Activated CD8-positive, alpha-beta memory T cell treated with anti-CD3 and anti-CD28 coated beads, Interleukin-2, amount 50 U/mL, for 24 hours (primary cell): Measurements from ENCODE around the gene RFNG.

Experiments used
- DNase-seq: peaks from one replicate; pipeline ENCODE4 v3.0.0-alpha.2; 2020; ENCODE audit errors: extremely low read depth

RFNG gene

DNA sequence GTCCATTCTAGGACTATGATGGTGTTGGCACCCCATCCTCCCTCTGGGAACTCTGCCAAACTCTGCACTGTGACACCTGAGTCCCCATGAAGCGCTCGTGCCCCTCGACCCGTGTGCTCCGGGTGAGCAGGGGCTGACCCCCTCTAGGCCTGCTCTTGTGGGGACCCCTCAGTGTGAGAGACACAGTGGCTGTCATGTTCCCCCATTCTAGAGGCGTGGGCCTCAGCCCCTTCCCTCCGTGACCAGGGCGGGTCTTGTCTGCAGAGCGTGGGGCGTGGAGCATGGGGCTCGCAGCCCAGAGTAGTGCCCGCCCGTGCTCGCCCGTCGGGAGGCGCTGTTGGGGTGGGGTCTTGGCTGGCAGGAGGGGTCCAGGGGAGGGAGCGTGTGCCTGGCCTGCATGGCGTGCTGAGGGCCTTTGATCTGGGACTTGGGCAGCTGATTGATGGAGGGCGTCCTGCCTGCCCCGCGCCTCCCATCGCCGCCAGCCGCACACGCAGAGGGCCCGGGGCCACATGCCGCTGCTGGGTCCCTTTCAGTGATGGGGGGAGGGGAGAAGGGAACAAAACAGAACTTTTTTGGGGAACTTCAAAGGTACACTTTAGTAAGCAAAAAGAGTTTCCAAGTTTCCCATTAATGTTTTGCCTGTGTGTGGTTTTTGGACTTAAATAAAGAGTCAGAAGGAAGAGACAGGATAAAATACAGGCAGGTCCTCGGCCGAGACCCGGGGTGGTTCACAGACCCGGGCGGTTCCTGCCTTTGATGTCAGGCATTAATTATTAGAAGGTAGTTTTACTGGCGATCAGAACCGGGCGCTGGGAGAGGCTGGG lies 51.4 kb downstream of the RFNG start:
- DNase-seq = no peak

DNA sequence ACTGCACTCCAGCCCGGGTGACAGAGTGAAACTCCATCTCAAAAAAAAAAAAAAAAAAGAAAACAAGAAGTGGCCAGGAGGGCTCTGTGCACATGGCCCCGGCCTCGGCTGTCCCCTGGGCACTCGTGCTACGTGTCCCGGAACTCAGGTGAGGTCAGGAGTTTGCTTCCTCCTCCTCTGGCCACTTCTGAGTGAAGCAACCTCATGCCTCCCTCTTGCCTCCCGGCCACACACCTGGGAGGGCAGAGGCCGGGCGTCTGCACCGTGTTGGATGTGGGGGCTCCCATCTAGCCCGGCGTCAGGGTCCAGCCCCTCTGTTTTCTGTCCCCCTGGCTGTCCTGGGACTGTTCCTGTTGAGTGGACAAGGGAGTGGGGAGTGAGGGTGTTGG lies 52.0 kb downstream of the RFNG start:
- no peak for DNase-seq

DNA sequence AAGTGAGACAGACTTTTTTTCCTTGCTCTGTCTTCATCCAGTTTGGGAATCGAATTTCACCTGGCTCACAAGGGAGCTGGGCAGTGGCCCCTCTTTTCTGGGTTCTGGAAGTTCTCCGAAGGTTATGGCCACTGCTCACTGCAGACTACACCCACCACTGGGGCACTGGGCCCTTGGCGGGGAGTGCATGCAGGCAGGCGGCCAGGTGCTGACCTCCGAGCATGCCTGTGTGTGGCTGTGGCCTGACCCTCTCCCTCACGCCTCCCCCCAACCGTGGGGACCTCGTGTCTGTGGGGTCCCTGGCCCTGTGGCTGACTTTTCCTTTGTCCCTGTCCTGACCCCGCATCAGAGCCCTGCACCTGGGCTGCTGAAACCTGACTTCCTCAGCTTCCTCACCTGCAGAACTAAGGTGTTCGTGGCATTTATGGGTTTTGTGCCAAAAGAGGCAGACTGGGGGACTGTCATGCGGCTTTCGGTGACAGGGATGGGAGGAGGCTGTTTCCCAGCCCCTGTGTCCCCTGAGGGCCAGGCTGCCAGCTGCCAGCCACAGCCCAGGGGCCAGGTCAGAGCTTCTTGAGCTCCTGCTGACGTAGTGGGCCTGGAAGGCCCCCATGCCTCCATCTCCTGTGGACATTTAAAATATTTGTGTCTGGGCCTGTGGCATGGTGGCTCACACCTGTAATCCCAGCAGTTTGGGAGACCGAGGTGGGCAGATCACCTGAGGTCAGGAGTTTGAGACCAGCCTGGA lies 52.7 kb downstream of the RFNG start:
- DNase-seq = no peak

DNA sequence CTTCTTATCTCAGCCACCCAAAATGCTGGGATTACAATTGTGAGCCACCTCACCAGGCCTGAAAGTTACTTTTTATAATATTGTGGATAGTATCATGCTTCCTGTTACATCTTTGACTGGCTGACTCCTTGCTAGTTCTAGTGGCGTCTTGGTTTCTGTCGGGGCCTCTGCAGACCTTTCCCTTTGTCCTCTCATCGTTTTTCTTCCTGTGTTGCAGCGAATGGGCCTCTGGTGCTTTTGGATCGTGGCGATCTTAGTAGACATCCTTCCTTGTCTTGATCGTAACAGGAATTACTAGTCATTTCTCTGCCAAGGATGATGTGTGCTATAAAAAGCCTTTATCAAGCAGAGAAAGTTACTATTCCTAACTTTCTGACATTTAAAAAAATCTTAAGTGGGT lies 53.4 kb downstream of the RFNG start:
- DNase-seq = no peak
